IPS-18c (cell line): ENCODE measurements around the gene C11orf54.
A peak's percentile ranks its signal among the peaks of the same experiment; 100 is the strongest.
"Not testable (repeated sequence)": the region's sequence is repeated elsewhere in the genome, so short reads cannot be mapped to it uniquely, and the experiment has no call there.

Source experiments
- H3K4me3 ChIP-seq: 2 replicates; pipeline ENCODE4 v1.7.0; 2013; ENCODE audit warnings: low read depth, mild to moderate bottlenecking, low read length, moderate library complexity; ENCODE audit not compliant: insufficient read depth
- H3K9me3 ChIP-seq: one replicate; pipeline ENCODE4 v1.6.1; 2013; ENCODE audit warnings: mild to moderate bottlenecking, low read length, moderate library complexity; ENCODE audit not compliant: control insufficient read depth, insufficient read depth

The C11orf54 gene

DNA sequence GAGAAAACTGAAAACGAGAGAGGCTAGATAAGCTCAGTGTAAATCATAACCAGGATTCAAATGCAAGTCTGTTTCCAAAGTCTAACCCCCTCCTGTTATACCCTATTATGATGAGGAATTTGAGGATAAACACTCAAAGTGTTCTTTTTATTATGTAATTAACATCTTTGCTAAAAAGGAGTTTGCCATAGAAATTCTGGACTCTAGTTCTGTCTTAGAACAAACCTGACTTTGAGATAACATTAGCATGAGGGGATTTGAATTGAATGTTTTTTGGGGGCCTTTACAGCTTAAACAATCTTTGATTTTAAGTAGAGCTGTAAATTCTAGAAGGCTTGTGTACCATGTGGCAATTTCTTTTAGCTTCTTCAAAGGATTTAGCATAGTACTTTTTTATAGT is 9.5 kb downstream of the C11orf54 start:
- no peaks in the 10 kb centered on the region for H3K9me3 ChIP-seq
- no peak overlapping the region for H3K4me3 ChIP-seq

DNA sequence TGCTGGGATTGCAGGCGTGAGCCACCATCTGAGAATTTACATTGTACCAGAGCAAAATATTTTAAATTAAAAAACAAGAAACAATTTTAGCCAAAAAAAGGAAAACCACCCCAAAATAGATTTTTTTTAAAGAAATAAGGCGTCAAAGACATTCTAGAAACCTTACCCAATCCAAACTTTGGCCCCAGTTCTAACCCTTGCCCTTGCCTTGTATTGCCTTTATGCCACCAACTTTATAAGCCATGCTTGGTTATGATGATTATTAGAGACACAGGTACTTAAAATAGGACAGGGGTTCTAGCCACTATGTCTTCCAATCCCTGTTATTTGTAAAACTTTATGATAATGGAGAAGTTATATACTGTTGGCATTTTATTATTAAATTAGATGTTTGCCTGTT is 11.8 kb downstream of the C11orf54 start:
- no peak overlapping the region for H3K4me3 ChIP-seq
- H3K9me3 ChIP-seq = no peaks in the 10 kb centered on the region

DNA sequence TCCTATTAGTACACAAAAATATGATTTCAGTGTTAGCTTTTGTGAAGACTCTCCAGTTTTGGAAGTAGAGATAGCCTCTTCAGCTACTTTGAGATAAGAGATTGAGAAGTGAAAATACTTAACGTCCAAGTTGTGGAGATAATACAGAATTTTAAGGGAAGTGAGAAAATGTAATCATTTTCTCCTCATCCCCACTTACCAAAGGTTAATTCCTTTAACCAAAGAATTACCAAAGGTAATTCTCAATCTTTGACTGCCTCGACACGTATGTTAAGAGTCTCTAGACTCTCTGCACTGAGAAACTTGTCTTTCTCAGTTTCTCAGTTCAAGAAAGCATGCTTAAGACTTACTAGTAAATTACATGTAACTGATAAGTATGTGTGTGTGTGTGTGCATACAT is 15.3 kb downstream of the C11orf54 start:
- no peak overlapping the region for H3K4me3 ChIP-seq
- H3K9me3 ChIP-seq = no peaks in the 10 kb centered on the region

DNA sequence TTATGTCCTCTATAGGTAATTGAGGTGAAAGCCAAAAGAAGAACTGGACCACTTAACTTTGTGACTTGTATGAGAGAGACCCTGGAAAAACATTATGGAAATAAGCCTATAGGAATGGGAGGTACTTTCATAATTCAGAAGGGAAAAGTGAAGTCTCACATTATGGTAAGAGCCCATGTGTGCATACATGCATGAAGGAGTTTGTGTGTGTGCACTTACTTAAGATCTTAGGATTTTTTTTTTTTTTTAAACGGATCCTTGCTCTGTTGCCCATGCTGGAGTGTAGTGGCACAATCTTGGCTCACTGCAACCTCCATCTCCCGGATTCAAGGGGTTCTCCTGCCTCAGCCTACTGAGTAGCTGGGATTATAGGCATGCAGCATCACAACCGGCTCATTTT is 15.8 kb downstream of the C11orf54 start:
- Histone ChIP-seq H3K9me3 (no peaks in the 10 kb centered on the region), H3K4me3 (no peak overlapping the region)

DNA sequence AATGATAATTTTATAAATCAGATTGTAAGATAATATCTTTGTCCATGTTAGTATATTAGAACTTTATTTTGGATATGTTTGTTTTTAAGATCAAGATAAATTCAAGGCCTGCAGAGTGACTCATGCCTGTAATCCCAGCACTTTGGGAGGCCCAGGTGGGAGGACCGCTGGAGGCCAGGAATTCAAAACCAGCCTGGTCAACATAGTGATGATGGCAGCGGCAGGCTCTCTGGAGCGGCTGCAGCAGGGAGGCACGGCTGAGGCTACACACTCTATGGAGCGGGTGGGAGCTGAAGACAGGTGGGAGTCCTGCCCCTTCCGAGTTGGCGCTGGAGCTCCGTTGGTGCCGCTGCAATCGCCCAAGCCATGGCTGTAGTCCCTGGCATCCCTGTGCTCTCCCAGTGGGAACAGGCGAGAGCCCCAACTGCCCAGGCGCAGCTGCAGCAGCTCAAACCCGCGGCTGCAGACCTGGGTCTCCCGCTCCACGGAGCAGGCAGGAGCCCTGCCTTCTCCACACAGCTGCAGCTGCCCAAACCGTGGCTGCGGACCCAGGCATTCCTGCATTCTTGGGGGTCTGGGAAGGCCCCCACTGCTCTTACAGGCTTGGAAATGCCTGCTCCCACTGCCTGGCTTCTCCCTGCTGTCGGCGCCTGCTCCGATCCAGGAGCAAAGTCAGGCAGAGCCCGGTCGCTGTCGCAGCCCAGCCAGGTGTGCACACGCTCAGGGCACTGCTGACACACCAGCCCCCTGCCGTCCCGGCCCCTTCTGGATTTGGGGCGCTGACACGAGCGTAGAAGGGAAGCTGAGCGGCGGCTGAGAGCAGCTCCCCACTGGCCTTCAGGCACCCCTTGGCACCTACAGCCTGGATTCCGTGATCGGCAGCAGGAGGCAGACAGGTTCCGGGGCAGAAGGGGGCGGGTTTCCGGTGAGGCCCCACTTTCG is 16.7 kb downstream of the C11orf54 start:
- H3K4me3 ChIP-seq = no peak overlapping the region
- no peaks in the 10 kb centered on the region for H3K9me3 ChIP-seq

DNA sequence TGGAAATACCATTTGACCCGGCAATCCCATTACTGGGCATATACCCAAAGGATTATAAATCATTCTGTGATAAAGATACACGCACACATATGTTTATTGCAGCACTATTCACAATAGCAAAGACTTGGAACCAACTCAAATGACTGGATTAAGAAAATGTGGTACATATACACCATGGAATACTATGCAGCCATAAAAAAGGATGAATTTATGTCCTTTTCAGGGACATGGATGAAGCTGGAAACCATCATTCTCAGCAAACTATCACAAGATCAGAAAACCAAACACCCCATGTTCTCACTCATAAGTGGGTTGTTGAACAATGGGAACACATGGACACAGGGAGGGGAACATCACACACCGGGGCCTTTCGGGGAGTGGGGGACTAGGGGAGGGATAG is 17.7 kb downstream of the C11orf54 start:
- H3K4me3 ChIP-seq, H3K9me3 ChIP-seq: not testable (repeated sequence)

DNA sequence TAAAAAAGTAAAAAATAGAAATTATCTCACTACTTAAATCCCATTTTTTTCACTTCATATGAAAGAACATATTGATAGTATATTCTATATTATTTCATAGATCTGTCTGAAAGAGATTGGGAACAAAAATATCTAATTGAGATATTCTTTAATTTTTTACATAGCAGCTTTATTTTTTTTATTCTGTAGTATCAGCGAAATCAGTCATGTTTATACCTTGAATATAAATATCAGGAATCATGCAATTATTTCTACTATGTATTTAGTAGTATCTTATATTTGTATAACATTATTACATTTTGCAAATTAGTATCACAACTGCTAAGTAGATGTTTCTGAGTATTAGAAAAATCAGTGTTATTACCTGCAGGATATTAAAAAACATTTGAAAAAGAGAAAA is 20.4 kb downstream of the C11orf54 start:
- Histone ChIP-seq H3K4me3 (no peak overlapping the region), H3K9me3 (no peaks in the 10 kb centered on the region)

DNA sequence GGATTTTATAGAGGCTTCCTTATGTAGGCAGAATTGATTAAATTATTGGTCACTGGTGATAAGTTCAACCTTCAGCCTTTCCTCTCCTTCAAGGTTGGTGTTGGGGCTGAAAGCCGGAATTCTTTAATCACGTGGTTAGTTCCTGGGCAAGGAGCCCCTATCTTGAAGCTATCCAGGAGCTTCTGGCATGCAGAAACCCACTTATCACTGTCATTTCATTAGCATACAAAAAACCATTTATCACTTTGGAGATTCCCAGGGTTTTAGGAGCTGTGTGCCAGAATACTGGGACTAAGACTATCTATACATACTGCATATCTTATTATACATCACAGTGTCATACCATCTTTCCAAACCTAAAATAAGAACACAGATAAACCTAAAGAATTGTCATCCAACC is 24.1 kb downstream of the C11orf54 start:
- Histone ChIP-seq H3K9me3 (no peaks in the 10 kb centered on the region), H3K4me3 (no peak overlapping the region)

DNA sequence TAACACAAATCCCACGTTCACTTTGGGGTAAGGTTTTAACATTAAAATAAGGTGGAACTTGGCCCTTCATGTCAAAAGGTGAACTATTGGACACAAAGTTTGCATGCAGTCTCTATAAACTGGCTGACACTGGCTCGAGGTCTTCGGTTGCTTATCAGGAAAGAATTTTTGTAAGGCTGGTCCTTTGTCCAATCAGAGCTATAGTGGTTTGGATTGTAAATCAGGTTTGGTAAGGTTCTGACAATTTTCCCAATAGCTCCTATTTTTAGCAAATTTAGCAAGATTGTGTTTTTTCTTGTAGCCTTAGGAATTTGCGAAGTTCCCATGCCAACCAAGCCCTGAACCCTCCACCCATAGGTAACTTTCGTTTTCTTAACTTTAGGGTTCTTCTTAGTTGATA is 25.0 kb downstream of the C11orf54 start:
- H3K9me3 ChIP-seq = no peaks in the 10 kb centered on the region
- H3K4me3 ChIP-seq = no peak overlapping the region

DNA sequence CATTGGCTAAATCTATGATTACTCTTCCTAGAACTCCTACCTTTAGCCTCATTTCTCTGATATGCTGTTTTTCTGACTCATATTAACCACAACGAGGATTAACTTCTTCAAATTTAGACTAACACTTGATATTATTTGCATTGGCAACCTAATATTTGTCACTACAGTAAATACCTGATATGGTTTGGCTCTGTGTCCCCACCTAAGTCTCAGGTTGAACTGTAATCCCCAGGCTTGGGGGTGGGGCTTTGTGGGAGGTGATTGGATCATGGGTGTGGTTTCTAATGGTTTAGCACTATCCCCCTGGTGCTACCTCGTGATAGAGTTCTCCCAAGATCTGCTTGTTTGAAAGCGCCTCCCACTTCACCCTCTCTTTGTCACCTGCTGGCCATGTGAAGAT is 25.5 kb downstream of the C11orf54 start:
- H3K4me3 ChIP-seq = no peak overlapping the region
- H3K9me3 ChIP-seq = no peaks in the 10 kb centered on the region

DNA sequence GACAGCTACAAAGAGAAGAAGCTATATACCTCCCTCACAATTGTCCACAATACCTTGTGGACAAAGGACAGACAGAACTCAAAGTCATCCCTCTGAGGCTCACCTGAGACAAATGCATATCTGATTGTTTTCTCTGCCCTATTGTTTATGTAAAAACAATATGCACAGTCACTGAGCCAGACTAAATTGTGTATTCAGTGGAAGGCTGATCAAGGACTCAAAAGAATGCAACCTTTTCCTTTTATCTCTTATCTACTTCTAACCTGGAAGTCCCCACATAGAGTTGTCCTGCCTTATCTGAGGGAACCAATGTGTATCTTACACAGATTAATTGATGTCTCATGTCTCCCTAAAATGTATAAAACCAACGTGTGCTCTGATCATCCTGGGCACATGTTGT is 28.7 kb downstream of the C11orf54 start:
- H3K4me3 ChIP-seq = no peak overlapping the region

DNA sequence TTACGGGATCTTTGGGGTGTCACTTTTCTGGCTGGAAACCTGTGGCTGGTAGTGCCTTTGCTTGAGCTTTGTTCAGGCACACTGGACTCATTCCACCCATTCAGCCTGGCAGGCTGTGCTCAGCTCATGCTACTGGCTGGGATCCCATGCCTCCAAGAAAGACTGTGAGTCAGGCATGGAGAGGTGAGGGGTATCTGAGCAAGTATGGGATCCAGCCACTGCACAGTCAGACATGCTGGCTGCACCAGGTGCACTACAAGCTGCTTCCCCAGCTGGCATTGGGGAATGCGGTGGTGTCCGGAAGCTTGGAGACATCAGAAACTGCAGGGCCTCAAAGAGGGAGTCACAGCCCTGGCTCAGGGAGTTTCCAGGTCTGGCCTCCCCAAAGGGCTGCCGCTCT is 30.7 kb downstream of the C11orf54 start:
- Histone ChIP-seq H3K9me3 (no peaks in the 10 kb centered on the region), H3K4me3 (no peak overlapping the region)

More for the DNA sequence above, 28.7 kb downstream of the C11orf54 start:
- H3K9me3 ChIP-seq = no peaks in the 10 kb centered on the region

DNA sequence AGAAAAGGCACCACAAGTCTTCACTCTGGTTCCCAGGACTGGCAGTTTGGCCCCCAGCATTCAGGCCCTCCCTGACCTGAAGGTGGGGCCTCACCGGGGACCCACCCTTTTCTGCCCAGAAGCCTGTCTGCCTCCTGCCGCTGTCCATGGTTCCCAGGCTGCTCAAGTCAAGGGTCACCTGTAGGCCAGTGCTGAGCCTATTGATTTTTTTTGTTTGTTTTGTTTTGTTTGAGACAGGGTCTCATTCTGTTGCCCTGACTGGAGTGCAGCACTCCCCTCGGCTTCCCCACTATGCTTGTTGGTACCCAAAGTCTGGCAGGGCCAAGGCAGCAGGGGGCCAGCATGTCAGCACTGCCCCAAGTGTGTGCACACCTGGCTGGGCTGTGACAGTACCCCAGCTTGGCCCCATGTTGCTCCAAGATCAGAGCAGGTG is 31.6 kb downstream of the C11orf54 start:
- Histone ChIP-seq H3K9me3 (no peaks in the 10 kb centered on the region), H3K4me3 (no peak overlapping the region)

DNA sequence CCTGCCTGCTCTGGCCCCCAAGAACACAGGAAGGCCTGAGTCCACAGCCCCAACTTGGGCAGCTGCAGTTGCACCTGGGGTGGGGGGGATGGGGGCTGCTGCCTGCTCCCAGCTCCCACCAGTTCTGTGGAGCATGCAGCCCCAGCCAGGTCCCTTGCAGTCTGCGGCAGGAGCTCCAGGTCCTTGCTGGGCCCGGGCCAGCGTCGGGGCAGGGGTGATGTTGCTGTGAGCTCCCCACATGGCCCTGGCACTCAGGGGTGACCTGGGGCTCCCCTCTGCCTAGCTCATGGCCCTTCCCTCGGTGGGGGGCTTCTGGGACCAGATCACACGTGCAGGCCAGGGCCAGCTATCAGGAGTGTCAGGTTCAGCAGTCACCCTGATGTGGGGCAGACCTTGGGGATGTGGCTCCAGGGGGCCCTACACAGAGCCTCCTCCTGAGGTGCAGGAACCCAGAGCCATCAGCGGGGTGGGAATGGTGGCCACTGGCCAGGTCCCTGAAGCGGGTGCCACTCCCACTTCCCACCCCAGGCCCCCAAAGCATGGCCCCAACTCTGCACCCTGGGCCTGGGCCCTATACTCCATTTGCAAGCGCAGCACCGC is 32.2 kb downstream of the C11orf54 start:
- no peaks in the 10 kb centered on the region for H3K9me3 ChIP-seq
- no peak overlapping the region for H3K4me3 ChIP-seq

DNA sequence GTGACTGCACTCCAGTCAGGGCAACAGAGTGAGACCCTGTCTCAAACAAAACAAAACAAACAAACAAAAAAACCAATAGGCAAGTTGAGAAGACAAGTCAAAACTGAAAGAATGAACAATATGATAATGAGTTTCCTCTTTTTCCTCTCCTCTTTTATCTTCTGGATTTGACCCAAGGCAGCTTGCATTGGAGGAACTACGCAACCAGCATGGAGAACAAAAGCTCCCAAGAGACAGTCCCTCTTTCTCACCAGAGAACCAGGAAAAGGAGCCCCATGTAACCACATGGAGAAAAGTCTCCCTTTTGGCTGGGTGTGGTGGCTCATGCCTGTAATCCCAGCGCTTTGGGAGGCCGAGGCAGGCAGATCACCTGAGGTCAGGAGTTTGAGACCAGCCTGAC is 33.1 kb downstream of the C11orf54 start:
- not testable (repeated sequence) for H3K9me3 ChIP-seq, H3K4me3 ChIP-seq

DNA sequence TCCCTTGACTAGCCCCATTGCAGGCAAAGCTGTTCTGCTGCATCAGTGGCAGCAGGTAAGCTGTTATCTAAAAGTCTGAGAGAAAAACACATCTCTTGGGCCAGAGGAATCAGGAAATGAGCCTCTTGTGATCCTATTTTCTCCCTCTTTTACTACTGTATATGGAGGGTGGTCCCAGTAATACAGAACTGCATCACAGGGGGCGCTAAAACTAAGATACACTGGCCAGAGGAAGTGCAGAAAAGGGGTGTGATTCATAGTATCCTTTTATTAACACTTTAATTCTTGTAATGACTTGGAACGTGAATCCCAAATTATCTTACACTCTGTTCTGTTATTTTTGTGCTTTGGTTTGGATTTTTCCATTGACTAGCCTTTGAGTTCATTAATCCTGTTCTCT is 33.8 kb downstream of the C11orf54 start:
- no peaks in the 10 kb centered on the region for H3K9me3 ChIP-seq
- H3K4me3 ChIP-seq = no peak overlapping the region

DNA sequence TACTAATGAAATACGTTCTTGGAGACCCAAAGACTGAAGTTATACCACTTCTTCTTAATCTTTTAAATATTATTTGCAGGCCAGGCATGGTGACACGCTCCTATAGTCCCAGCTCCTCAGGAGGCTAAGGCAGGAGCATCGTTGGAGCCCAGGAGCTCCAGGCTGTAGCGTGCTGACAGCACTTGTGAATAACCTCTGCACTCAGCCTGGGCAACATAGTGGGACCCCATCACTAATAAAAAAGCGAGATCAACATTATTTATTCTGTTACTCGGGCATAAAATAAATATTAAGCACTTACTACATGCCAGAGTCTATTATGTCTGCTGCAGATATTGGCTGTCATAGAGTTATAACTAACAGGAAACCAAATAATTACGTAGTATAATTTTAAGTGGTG is 41.9 kb downstream of the C11orf54 start:
- Histone ChIP-seq H3K4me3 (peak overlapping the region; percentile 99; the same call in 1 of the 2 replicates), H3K9me3 (no peaks in the 10 kb centered on the region)

DNA sequence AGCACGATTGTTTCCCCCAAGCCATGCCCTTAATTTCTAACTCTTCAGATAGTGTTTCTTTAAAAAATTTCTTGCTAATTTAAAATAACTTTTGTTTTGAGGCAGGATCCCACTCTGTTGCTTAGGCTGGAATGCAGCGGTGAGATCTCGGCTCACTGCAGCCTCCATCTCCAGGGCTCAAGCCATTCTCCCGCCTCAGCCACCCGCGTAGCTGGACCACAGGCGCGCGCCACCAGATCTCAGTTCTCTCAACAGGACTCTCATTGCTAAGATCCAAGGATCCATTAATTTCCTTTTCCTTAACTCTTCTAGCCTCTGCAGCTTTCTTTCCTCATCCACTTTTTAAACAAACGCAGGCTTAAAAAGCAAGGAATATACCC is 42.3 kb downstream of the C11orf54 start:
- Histone ChIP-seq H3K9me3 (no peaks in the 10 kb centered on the region), H3K4me3 (peak overlapping the region; percentile 99)
